Central memory CD8-positive, alpha-beta T cell (primary cell): ENCODE data around the gene NAB1.

Experiments
- ATAC-seq: fragments of 150-1000 bp; cut with Tn5 transposase; replicated peaks from 2 replicates; pipeline ENCODE4 v1.10.0; 2022; ENCODE audit warnings: mild to moderate bottlenecking, moderate FRiP score, moderate number of reproducible peaks; ENCODE audit not compliant: poor library complexity, severe bottlenecking; ENCODE audit errors: extremely low read depth
- DNase-seq, 2 donors: peaks; one replicate each; pipeline ENCODE4 v3.0.0; 2021; ENCODE audit warnings: low spot score in 2 of 2
- H3K27ac Mint-ChIP-seq: one replicate; pipeline ENCODE4 v1.8.0; 2022; ENCODE audit warnings: low read depth, mild to moderate bottlenecking, moderate library complexity, mixed read lengths
- H3K27me3 Mint-ChIP-seq: one replicate; pipeline ENCODE4 v1.8.0; 2022; ENCODE audit warnings: mixed read lengths
- H3K36me3 Mint-ChIP-seq: one replicate; pipeline ENCODE4 v1.8.0; 2022; ENCODE audit warnings: mild to moderate bottlenecking, moderate library complexity, mixed read lengths; ENCODE audit not compliant: insufficient read depth
- H3K4me1 Mint-ChIP-seq: one replicate; pipeline ENCODE4 v1.8.0; 2022; ENCODE audit warnings: mixed read lengths
- H3K4me3 Mint-ChIP-seq: one replicate; pipeline ENCODE4 v1.8.0; 2022; ENCODE audit warnings: mild to moderate bottlenecking, moderate library complexity, mixed read lengths
- H3K9me3 Mint-ChIP-seq: one replicate; pipeline ENCODE4 v1.8.0; 2022; ENCODE audit warnings: mixed read lengths

Gene NAB1

GRCh38 chr2:190726255-190726654 lies 77.4 kb downstream of the NAB1 start:
- Mint-ChIP-seq H3K27me3 (no peaks in the 10 kb centered on the region), H3K4me1 (peaks cover 8% of the 10 kb centered on the region), H3K36me3 (no peaks in the 10 kb centered on the region), H3K9me3 (no peaks in the 10 kb centered on the region), H3K27ac (no peak overlapping the region), H3K4me3 (no peak overlapping the region)
- ATAC-seq = no peak
- no peak for DNase-seq

DNA sequence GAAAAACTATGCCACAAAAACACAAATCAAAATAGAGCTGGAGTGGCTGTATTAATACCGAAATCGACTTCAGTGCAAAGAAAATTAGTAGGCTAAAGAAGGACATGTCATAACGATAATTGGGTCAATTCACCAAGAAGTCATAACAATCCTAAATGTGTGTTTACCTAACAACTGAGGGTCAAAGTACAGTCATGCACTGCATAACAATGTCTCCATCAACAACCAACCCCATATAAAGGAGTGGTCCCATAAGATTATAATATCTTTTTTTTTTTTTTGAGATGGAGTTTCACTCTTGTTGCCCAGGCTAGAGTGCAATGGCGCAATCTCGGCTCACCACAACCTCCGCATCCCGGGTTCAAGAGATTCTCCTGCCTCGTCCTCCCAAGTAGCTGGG lies 87.5 kb downstream of the NAB1 start:
- DNase-seq (no peak), ATAC-seq (no peak)
- Mint-ChIP-seq H3K4me3 (no peak overlapping the region), H3K4me1 (no peaks in the 10 kb centered on the region), H3K27ac (no peak overlapping the region), H3K9me3 (no peaks in the 10 kb centered on the region), H3K27me3 (no peaks in the 10 kb centered on the region), H3K36me3 (no peaks in the 10 kb centered on the region)

DNA sequence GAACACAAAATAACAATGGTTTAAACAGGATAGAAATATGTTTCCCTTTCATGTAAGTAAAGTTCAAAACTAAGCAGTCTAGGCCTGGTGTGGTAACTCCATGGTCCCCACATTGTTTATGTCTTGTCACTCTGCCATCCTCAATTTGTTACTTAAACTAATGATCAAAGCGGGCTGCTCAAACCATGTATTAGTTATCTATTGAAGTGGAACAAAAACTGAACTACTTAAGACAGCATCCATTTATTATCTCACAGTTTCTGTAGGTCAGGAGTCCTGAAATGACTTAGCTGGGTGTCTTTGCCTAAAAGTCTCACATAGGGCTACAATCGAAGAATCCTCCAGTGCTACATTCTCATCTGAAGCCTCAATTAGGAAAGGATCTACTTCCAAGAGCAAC lies 91.6 kb downstream of the NAB1 start:
- Mint-ChIP-seq H3K36me3 (no peaks in the 10 kb centered on the region), H3K4me3 (no peak overlapping the region), H3K9me3 (no peaks in the 10 kb centered on the region), H3K27ac (no peak overlapping the region), H3K4me1 (no peaks in the 10 kb centered on the region), H3K27me3 (no peaks in the 10 kb centered on the region)
- ATAC-seq (no peak), DNase-seq (no peak)
